Left kidney (tissue), 8 donors: ENCODE results near the gene KRT8. TPM values are rescaled to one million over a fixed set of nuclear protein-coding genes. Genes with fewer than 3 reads are reported as not detected.
"Not testable (repeated sequence)": the region's sequence is repeated elsewhere in the genome, so short reads cannot be mapped to it uniquely, and the experiment has no call there.

Experiments
- DNase-seq: peaks from one replicate; pipeline ENCODE4 v3.0.0-alpha.2; 2013
- long read RNA-seq, 8 donors: transcript quantifications; one replicate each; lab custom pipeline, GENCODE V29; 2026
- polyA plus RNA-seq: library from polyadenylated mRNA; unstranded; fragments of 120-200 nt; gene quantifications from one replicate; pipeline ENCODE4 v1.2.1, GENCODE V29; 2013; ENCODE audit not compliant: insufficient read length

KRT8 gene
- 223 TPM for polyA plus RNA-seq
- long read RNA-seq, donor 1, partial matches to known transcripts = 211 of 221 reads
- long read RNA-seq, donor 1, other reads (novel, unspliced or antisense) = 9 of 221 reads
- long read RNA-seq, donor 2, partial matches to known transcripts = 420 of 520 reads
- long read RNA-seq, donor 2, other reads (novel, unspliced or antisense) = 94 of 520 reads
- long read RNA-seq, donor 3, partial matches to known transcripts = 356 of 368 reads
- long read RNA-seq, donor 3, other reads (novel, unspliced or antisense) = 6 of 368 reads
- long read RNA-seq, donor 4 = 0 reads
- long read RNA-seq, donor 5, transcript KRT8-216 (9 exons, 2,126 nt) = major isoform, 5 of 224 reads
- long read RNA-seq, donor 5, partial matches to known transcripts = 197 of 224 reads
- long read RNA-seq, donor 5, other reads (novel, unspliced or antisense) = 16 of 224 reads
- long read RNA-seq, donor 6, transcript KRT8-216 (9 exons, 2,126 nt) = major isoform, 8 of 122 reads
- long read RNA-seq, donor 6, partial matches to known transcripts = 102 of 122 reads
- long read RNA-seq, donor 6, other reads (novel, unspliced or antisense) = 10 of 122 reads
- long read RNA-seq, donor 7, partial matches to known transcripts = 297 of 308 reads
- long read RNA-seq, donor 7, other reads (novel, unspliced or antisense) = 6 of 308 reads
- long read RNA-seq, donor 8, partial matches to known transcripts = 242 of 257 reads
- long read RNA-seq, donor 8, other reads (novel, unspliced or antisense) = 12 of 257 reads

GRCh38 chr12:52904509-52905300 is at the start of gene KRT8:
TSS of gene KRT8 (minus strand) at chr12:52905076. CDS start at chr12:52904981, 95 bp downstream.
- not testable (repeated sequence) for DNase-seq

DNA sequence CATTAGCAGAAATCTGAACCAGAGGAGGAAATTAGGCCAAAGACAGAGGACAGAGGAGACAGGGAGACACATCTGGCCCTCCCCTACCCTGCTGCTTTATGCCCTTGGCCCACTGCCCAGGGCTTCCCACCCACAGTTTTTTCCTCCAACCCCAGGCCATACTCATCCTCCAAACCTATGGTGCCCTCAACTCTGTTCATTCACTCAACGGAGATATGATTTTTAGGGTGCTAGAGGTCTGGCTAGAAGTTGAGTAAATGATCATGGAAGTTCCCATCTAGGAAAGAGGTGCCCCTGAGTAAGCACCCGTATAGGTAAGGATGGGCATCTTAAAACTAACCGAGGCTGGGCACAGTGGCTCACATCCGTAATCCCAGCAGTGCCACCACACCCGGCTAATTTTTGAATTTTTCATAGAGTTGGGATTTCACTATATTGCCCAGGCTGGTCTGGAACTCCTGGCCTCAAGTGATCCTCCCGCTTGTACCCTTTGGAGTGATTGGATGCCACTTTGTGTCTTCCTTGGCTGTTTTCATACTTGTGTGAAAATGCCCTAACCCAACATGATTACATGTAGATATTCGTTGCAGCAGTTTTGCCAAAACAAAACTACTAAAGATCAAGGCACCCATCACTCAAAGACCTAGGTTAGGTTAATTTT is 48.4 kb upstream of the KRT8 start:
- no peak for DNase-seq

DNA sequence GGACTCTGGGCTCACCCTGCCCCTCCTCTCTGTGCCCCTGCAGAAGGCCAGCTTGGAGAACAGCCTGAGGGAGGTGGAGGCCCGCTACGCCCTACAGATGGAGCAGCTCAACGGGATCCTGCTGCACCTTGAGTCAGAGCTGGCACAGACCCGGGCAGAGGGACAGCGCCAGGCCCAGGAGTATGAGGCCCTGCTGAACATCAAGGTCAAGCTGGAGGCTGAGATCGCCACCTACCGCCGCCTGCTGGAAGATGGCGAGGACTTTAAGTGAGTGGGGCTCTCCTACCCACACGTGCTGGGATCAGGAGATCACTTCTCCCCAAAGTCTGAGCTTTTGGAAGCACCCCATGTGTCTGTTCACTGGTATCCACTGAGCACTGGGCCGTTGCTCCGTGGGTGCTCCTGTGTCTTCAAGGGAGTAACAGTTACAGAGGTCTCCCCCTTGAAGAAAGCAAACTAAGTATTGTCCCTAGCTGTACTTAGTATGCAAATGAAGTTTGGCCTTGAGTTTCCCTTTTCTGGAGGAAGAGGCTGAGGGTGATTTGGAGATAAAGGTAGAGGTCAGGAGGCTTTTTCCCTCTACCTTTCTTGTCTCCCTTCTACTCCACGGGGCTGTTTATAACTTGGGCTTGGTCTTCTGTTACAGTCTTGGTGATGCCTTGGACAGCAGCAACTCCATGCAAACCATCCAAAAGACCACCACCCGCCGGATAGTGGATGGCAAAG is 47.4 kb upstream of the KRT8 start:
- no peak for DNase-seq

GRCh38 chr12:52951640-52952039 is 46.8 kb upstream of the KRT8 start:
- no peak for DNase-seq

- DNase-seq = no peak
These were observed 46.2 kb upstream of the KRT8 start for GRCh38 chr12:52951126-52951525.

- no peak for DNase-seq
These were observed 45.7 kb upstream of the KRT8 start for GRCh38 chr12:52950553-52950952.

DNA sequence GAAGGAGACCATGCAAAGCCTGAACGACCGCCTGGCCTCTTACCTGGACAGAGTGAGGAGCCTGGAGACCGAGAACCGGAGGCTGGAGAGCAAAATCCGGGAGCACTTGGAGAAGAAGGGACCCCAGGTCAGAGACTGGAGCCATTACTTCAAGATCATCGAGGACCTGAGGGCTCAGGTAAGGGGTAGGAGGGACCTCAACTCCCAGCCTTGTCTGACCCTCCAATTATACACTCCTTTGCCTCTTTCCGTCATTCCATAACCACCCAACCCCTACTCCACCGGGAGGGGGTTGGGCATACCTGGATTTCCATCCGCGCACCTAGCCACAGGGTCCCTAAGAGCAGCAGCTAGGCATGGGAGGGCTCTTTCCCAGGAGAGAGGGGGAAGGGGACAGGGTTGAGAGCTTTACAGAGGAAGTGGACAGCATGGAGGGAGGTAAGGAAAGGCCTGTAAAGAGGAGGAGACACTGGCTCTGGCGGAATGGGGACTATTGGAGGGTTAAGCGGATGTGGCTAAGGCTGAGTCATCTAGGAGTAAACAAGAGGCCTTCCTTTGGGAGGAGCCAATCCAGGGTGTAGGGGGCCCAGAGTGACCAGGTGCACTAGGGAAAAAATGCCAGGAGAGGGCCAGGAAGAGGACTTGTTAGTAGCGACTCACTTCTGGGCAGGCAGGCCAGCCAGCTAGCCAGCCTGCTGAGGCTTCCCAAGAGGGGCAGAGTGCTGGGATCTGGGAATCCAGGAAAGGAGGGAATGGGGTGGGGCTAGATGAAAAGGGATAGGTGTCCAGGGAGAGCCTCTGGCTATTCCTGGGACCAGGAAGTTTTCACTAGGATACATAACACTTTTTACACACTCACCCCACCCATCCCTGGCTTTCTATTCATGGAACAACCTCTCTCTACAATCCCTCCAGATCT is 44.8 kb upstream of the KRT8 start:
- no peak for DNase-seq

DNA sequence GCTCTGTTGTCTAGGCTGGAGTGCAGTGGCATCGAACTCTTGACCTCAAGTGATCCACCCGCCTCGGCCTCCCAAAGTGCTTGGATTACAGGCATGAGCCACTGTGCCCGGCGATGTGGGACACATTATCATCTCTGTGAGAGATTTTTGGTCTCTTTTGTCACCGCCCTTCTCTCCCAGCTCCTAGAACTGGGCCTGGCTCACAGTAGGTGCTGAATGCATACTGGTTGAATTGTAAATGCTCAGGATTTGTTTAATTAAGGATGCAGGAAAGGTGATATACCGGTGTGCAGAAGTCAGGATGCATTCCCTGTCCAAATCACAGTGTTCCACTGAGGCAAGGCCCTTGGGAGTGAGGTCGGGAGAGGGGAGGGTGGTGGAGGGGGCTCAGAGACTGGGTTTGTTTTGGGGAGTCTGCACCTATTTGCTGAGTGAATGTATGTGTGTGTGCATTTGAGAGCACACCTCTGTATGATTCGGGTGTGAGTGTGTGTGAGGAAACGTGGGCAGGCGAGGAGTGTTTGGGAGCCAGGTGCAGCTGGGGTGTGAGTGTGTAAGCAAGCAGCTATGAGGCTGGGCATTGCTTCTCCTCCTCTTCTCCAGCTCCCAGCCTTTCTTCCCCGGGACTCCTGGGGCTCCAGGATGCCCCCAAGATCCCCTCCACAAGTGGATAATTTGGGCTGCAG is 43.0 kb upstream of the KRT8 start:
- DNase-seq = no peak

GRCh38 chr12:52946797-52947547 is 42.1 kb upstream of the KRT8 start:
- DNase-seq = no peak

GRCh38 chr12:52946334-52946733 is 41.5 kb upstream of the KRT8 start:
- DNase-seq = no peak

DNA sequence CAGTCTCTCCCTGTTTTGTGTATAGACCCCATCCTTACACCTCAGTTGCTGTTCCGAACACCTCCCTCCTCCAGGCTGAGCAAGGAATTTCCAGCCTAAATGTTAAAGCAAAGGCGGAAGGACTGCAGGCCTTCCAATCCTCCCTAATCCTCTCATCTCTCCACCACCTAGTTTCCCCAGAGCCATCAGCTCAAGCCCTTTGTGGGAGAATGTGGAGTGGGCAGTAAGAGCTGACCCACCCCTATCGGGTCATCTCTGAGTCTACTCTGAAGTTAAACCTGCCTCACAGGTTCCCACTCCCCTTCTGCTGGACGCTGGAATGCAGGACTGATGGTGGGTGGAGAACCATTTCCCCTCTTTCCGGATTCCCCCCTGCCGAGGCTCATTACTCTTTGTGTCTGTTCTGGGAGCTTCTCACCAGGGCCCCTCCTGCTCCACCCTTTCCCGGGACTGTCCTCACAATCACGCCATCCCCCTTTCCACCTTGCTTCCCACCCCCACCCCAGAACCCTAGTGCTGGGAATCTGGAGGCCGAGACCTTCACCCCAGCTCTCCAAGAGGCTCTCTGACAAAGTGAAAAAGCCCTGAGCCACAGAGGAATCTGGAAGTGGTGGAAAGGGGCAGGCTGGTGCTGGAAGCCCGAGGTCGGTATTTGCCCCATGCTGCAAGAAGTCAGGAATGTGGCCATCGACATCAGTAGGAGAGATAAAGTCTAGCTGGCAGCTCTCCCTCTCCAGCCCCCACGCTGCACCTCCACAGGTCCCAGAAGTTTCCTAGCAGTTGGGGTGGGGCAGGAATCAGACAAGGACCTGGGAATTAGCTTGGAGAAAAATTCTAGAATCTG is 40.7 kb upstream of the KRT8 start:
- DNase-seq = no peak

DNA sequence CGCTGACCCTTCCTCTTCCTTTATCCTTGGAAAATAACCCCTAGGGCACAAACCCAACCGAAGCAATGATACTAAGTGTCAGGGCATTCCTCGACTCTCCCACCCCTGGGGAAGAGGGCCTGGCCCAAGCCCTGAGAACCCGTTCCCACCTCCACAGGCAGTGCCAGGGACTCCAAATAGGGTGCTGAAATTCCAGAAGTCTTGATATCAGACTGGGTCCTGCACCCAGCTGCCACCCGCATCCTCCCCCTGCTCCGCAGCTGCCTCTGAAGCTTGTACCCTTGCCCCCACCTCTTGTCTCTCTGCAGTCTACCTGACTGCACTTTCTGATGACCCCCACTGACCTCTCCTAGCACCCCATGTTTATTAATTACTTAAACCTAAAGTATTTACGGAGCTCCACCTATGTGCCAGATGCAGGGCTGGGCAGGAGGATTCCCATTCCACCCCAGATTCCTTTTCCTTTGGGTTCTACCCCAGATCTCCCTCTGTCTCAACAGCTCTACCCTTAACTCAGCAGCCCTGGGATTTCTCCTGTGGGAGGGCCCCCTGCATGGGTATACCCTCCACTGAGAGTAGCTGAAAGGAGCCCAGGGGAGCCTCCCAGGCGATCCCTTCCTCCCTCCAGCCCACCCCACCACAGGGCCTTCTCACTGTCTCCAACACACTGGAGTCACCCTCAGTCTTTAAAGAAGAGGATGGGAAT is 40.0 kb upstream of the KRT8 start:
- no peak for DNase-seq

DNA sequence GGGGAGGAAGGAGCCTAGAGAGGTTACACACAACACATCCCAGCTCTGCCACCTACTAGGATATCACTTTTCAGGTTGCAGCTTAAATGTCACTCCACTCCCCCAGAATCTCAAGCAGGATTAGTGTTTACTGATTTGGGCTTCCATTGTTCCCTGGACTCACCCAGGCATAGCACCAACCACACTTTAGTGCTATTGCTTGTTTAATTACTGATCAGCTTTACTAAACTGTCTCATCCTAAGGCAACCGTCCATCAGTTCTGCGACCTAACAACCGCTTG is 38.0 kb upstream of the KRT8 start:
- no peak for DNase-seq

DNA sequence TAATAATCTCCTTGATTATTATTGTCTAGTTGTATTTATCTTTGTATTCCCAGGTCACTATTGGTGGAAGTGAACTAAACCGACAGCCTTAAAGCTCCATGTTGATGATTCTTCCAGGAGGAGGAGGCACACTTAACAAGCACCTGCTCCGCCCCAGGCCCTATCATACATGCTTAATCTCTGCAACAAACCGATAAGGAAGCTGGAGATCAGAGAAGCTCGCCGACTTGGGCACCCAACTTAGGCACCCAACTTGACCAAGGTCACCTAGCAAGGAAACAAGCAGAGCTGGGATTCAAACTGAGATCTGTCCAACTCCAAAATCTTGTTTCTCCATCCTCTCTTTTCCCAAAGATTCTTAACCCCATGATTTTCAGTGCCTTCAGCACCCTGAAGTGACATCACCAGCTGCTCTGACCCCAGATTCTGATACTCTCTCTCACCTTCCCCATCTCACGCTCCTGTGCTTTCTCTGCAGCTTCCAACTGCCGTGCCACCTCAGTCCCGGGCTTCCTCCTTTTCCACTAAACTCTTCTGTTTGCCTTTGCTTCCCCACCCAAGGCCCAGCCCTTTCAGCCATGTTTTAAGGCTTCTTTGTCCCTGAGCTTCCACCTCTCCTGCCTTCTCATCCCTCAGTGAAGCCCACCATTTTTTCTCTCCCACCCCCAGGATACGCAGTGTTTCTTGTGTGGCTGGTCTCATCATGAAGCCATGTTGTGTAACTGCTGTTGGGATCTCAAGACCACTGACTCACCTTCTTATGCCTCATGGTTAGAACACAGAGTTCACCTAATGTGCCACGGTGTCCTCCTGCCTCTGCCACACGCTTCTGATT is 37.4 kb upstream of the KRT8 start:
- no peak for DNase-seq

DNA sequence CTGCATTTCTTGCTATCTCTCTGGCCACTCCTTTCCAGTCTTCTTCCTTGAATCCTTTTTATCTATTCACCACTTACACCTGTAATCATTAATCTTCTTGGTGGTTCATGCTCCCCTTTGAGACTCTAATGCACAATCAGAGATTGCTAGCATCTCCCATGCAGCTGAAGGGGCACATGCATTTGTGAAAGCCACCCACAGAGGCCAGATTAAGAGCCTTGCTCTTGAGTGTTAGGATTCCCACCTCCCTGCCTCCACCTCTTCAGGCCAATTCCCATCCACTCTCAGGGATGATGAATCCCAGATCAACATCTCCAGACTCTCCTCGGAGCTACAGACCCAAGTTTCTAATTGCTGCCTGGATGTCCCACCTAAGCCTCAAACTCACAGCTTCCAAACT is 24.7 kb upstream of the KRT8 start:
- no peak for DNase-seq

DNA sequence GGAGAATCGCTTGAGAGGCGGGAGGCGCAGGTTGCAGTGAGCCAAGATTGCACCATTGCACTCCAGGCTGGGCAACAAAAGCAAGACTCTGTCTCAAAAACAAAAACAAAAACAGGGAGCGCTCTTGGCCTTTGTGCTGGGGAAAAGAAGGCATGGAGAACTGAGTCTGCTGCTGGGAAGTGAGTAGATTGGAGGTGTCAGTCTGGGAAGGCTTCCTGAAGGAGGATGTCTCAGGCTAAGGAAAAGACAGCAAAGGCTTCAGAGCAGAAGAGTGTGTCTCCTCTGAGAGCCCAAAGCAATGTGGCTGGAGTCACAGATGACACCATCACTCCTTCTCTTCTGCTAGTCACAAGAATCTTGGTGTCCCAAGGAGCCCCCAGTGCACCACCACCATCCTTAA is 23.1 kb upstream of the KRT8 start:
- no peak for DNase-seq
